ENCODE data around the gene PRSS48. TPM values are rescaled to one million over a fixed set of nuclear protein-coding genes. Genes with fewer than 3 reads are reported as not detected.
A peak's percentile ranks its signal among the peaks of the same experiment; 100 is the strongest.
"Not testable (repeated sequence)": the region's sequence is repeated elsewhere in the genome, so short reads cannot be mapped to it uniquely, and the experiment has no call there.

Gene PRSS48
- total and polyA plus RNA-seq, 11 donors = not detected

GRCh38 chr4:151251603-151252304 lies 25.2 kb upstream of the PRSS48 start:
- peak in 2 of 4 donors; percentile 39 to 44 for ATAC-seq
- no peak overlapping the region for H3K4me3 ChIP-seq

GRCh38 chr4:151255226-151255625 lies 21.7 kb upstream of the PRSS48 start:
- H3K9me3 ChIP-seq; H3K36me3 ChIP-seq; H3K27me3 ChIP-seq; H3K27ac ChIP-seq; ATAC-seq; intact Hi-C loops (cut with DNase I); H3K4me3 ChIP-seq; DNase-seq: not testable (repeated sequence)
- WGBS, 4 donors = 92 to 98% (median 96%) methylated on average over 9 to 14 of the region's 28 CpGs
- H3K4me1 ChIP-seq = peaks cover 0 to 53% (median 13%) of the 10 kb centered on the region in 12 donors

More at GRCh38 chr4:151251603-151252304, 25.2 kb upstream of the PRSS48 start:
- no peaks in the 10 kb centered on the region for H3K27me3 ChIP-seq
- H3K27ac ChIP-seq = no peak overlapping the region
- intact Hi-C loops (cut with DNase I) = no loop called here
- no peak for DNase-seq
- TF ChIP-seq CTCF (IDR thresholded peaks at IDR 0.05) = no peak
- no peak for TF ChIP-seq POLR2A (IDR thresholded peaks at IDR 0.05)
- 15 to 24% (median 22%) methylated on average over 2 of the region's 2 CpGs for WGBS, 4 donors
- peaks cover 0 to 33% (median 10%) of the 10 kb centered on the region in 12 donors for H3K4me1 ChIP-seq
- no peaks in the 10 kb centered on the region for H3K36me3 ChIP-seq
- no peaks in the 10 kb centered on the region for H3K9me3 ChIP-seq

GRCh38 chr4:151255680-151256079 lies 21.3 kb upstream of the PRSS48 start:
- H3K36me3 ChIP-seq; H3K9me3 ChIP-seq; ATAC-seq; H3K27me3 ChIP-seq; intact Hi-C loops (cut with DNase I); H3K4me3 ChIP-seq: not testable (repeated sequence)
- 83 to 93% (median 87%) methylated on average over 12 to 17 of the region's 17 CpGs for WGBS, 4 donors
- H3K4me1 ChIP-seq = peaks cover 0 to 53% (median 13%) of the 10 kb centered on the region in 12 donors
- H3K27ac ChIP-seq = peak overlapping the region in 1 of 12 donors; percentile 17
- DNase-seq = peak in 2 of 5 donors; percentile 38 to 39

- 67 to 79% (median 74%) methylated on average over 2 of the region's 2 CpGs for WGBS, 4 donors
- Histone ChIP-seq H3K9me3 (no peaks in the 10 kb centered on the region), H3K27ac (peak overlapping the region in 1 of 12 donors; percentile 17), H3K27me3 (no peaks in the 10 kb centered on the region), H3K4me3 (no peak overlapping the region), H3K4me1 (peaks cover 0 to 52% (median 13%) of the 10 kb centered on the region in 12 donors), H3K36me3 (no peaks in the 10 kb centered on the region)
- no peak for DNase-seq
- TF ChIP-seq CTCF (IDR thresholded peaks at IDR 0.05) (no peak), POLR2A (IDR thresholded peaks at IDR 0.05) (no peak)
- intact Hi-C loops (cut with DNase I) = no loop called here
- ATAC-seq = no peak
Observed at GRCh38 chr4:151256134-151256533, 20.8 kb upstream of the PRSS48 start.

GRCh38 chr4:151257704-151258103 lies 19.3 kb upstream of the PRSS48 start:
- DNase-seq (no peak), ATAC-seq (peak; percentile 60 to 78 (median 68))
- Histone ChIP-seq H3K9me3 (no peaks in the 10 kb centered on the region), H3K27ac (peak overlapping the region in 8 of 12 donors; percentile 17 to 55 (median 34)), H3K4me1 (peaks cover 0 to 49% (median 9%) of the 10 kb centered on the region in 12 donors), H3K27me3 (no peaks in the 10 kb centered on the region), H3K4me3 (no peak overlapping the region), H3K36me3 (no peaks in the 10 kb centered on the region)
- intact Hi-C loops (cut with DNase I) = no loop called here
- TF ChIP-seq POLR2A (IDR thresholded peaks at IDR 0.05) (no peak), CTCF (IDR thresholded peaks at IDR 0.05) (no peak)
- WGBS, 4 donors = 53 to 74% (median 63%) methylated on average over 4 of the region's 4 CpGs
